Activated CD4-positive, alpha-beta T cell treated with anti-CD3 and anti-CD28 coated beads for 24 hours (primary cell): Measurements from ENCODE around the gene PIGX.

Experiments used
- DNase-seq, 2 donors: peaks; one replicate each; pipeline ENCODE4 v3.0.0-alpha.2; 2020; ENCODE audit warnings: low read depth in 2 of 2

The PIGX gene

GRCh38 chr3:196757876-196758739, 45.9 kb downstream of the PIGX start:
- no peak for DNase-seq

GRCh38 chr3:196763179-196763578, 51.0 kb downstream of the PIGX start:
- no peak for DNase-seq

GRCh38 chr3:196765454-196765853, 53.3 kb downstream of the PIGX start:
- no peak for DNase-seq

GRCh38 chr3:196771067-196771466, 58.9 kb downstream of the PIGX start:
- DNase-seq, result no peak

GRCh38 chr3:196772102-196772501, 59.9 kb downstream of the PIGX start:
- no peak for DNase-seq

- DNase-seq, result no peak
These were observed 60.7 kb downstream of the PIGX start for GRCh38 chr3:196772897-196773296.

- no peak for DNase-seq
These were observed 62.1 kb downstream of the PIGX start for GRCh38 chr3:196774191-196774820.

GRCh38 chr3:196774848-196775422, 62.8 kb downstream of the PIGX start:
- no peak for DNase-seq

GRCh38 chr3:196775938-196776337, 63.8 kb downstream of the PIGX start:
- no peak for DNase-seq

GRCh38 chr3:196777836-196778235, 65.7 kb downstream of the PIGX start:
- no peak for DNase-seq

- DNase-seq, result no peak
These were observed 66.6 kb downstream of the PIGX start for GRCh38 chr3:196778755-196779154.

GRCh38 chr3:196782511-196782910, 70.3 kb downstream of the PIGX start:
- no peak for DNase-seq
